DMS 273 (cell line): ENCODE measurements around the gene RNF26.
A peak's percentile ranks its signal among the peaks of the same experiment; 100 is the strongest.

ENCODE experiments used
- DNase-seq: peaks from one replicate; lab custom pipeline; 2025; ENCODE audit not compliant: unreplicated experiment; lab: John Stamatoyannopoulos, UW

The RNF26 gene

GRCh38 chr11:119334174-119334930, at the start of gene RNF26:
Gene RNF26 (plus strand): TSS chr11:119334527. CDS start chr11:119335123, 596 bp downstream.
- peak; percentile 98 for DNase-seq

GRCh38 chr11:119285431-119285830, 48.9 kb upstream of the RNF26 start:
- DNase-seq, result no peak

GRCh38 chr11:119288219-119288618, 46.1 kb upstream of the RNF26 start:
- no peak for DNase-seq

- DNase-seq, result no peak
Measured at GRCh38 chr11:119290894-119291497, 43.3 kb upstream of the RNF26 start.

GRCh38 chr11:119293461-119293860, 40.9 kb upstream of the RNF26 start:
- DNase-seq, result no peak

- no peak for DNase-seq
Measured at GRCh38 chr11:119295178-119295577, 39.1 kb upstream of the RNF26 start.

- no peak for DNase-seq
Measured at GRCh38 chr11:119297938-119298337, 36.4 kb upstream of the RNF26 start.

- no peak for DNase-seq
Measured at GRCh38 chr11:119298726-119299125, 35.6 kb upstream of the RNF26 start.

- no peak for DNase-seq
Measured at GRCh38 chr11:119299416-119299815, 34.9 kb upstream of the RNF26 start.

- DNase-seq, result peak; percentile 25
Measured at GRCh38 chr11:119300198-119300964, 33.9 kb upstream of the RNF26 start.

- DNase-seq, result no peak
Measured at GRCh38 chr11:119303227-119303718, 31.1 kb upstream of the RNF26 start.

- DNase-seq, result no peak
Measured at GRCh38 chr11:119305556-119306372, 28.6 kb upstream of the RNF26 start.

- no peak for DNase-seq
Measured at GRCh38 chr11:119306373-119306890, 27.9 kb upstream of the RNF26 start.

- peak; percentile 16 for DNase-seq
Measured at GRCh38 chr11:119307219-119307618, 27.1 kb upstream of the RNF26 start.

GRCh38 chr11:119307974-119308373, 26.4 kb upstream of the RNF26 start:
- DNase-seq, result no peak

- DNase-seq, result no peak
Measured at GRCh38 chr11:119309411-119309810, 24.9 kb upstream of the RNF26 start.

- no peak for DNase-seq
Measured at GRCh38 chr11:119309953-119310681, 24.2 kb upstream of the RNF26 start.

- DNase-seq, result no peak
Measured at GRCh38 chr11:119310682-119311052, 23.7 kb upstream of the RNF26 start.

GRCh38 chr11:119314726-119315125, 19.6 kb upstream of the RNF26 start:
- no peak for DNase-seq
